Fibroblast of skin of left quadriceps (primary cell): ENCODE measurements around the gene PRKCA.

Experiments
- DNase-seq, 2 experiments: peaks; one replicate each; pipeline ENCODE4 v3.0.0-alpha.2; 2013; ENCODE audit warnings: low read depth in 2 of 2

PRKCA gene

DNA sequence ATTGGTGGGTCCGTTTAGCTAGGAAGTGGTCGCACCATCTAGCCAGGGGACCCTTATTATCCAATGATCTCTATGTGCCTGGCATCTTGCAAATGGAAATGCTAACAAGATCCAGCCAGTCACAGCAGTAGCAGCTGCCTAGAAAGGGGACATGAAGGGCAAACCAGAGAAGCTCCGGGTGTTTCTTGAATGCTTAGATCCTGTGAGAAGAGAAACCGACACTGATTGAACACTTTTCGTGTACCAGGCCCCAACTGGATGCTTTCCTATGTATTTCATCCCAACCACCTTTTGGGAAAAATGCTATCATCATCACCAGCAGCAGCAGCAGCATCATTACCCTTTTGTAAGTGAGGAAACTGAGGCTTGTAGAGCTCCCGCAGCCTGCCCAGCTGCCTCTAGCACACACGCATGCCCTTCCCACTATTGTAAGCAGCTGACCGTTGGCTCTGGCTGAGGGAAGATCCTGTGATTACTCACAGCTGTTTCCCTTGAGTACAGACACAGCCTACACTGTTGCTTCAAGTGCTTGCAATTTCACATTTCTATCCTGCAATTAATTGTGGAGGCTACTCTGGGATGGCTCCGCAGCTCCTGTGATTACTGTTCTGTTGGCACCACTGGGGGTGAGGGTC lies 351.8 kb downstream of the PRKCA start:
- DNase-seq: no peak

DNA sequence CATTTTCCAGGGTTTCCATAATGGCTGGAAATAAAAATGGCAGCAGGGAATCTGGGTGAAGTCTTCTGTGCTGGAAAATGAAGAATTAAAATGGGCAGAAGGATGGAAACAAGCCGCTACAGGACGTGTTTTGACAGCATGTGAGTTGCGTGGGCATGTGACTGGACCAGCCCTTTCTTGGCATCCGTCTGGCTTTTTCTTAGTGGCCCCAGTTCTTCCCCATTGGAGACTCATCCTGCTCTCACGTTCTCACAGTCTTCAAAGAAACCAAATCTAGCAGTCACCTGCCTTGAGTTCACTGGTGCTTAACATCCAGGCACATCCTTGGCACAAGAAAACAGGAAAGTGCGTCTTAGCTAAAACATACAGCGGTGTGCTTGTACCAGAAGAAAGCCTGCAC lies 352.4 kb downstream of the PRKCA start:
- no peak for DNase-seq

DNA sequence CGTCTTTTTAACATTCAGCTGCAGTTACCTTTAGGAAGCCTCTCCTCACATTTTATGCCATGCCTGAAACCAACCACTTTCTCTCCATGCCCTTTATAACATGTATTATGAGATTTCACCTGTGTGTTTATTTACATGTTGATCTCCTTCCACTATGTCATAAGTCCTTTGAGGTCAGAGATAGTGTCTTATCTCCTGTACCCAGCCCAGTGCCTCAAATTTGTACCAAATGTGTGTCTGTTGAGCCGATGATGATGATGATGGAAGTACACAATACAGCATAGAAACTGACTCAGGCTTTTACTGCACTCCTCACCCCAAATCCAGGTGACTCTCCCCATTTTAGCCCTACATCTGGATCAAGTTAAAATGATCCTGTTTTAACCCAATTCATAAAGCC lies 353.0 kb downstream of the PRKCA start:
- DNase-seq: no peak

DNA sequence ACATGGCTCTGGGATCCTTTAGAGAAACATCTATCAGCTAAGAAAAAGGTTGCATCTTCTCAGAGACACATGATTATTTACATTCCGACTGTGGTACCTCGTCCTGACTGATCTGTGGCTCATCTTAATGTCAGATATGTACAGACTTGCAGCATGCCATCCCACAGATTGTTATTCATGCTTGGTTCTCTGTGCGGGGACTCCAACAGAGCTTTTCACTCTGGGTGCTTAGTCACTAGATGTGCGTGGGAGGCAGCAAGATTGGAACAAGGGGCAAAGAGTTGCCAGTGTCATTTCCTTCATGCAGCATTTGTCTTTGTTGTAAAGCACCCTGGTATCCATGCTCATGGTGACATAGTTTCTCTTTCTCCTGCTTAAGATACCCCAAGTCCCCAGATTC lies 353.4 kb downstream of the PRKCA start:
- DNase-seq: no peak

DNA sequence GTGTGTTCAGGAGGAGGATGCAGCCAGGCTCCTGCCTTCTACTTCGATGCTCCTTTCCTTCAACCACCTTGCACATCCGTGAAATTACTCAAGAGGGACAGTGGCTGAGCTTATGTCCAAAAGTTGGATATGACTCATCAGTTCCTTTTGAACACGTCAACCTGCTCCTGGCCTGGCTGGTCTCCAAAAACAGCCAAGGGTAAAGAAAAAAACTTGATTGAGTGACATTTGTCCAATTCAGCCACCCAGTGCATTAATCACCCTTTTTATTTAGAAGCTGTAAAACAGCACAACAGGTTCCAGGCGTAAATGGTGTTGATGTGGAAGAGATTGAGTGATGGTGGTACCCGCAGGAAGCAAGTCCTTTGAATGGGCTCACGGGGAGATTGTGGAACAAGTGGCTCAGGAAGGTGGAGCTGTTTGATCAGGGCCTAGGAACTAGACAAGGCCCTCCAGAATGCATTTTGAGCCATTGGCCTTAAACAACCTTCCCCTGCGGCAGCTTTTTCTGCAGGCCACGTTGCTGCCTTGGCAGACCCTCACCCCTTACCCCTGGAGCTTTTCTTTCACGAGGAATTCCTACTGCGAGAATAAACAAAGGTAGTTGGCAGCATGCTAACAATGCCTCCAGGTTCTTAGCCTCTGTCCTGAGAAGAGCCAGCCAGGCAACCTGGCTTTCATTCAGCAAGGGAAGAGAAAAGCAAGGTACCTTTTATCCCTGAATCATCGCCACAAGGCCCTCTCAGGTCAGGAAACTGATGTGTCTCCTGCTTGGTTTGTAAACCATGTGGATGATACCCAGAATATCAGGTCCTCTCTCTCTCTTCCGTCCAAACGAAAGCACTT lies 359.2 kb downstream of the PRKCA start:
- no peak for DNase-seq

DNA sequence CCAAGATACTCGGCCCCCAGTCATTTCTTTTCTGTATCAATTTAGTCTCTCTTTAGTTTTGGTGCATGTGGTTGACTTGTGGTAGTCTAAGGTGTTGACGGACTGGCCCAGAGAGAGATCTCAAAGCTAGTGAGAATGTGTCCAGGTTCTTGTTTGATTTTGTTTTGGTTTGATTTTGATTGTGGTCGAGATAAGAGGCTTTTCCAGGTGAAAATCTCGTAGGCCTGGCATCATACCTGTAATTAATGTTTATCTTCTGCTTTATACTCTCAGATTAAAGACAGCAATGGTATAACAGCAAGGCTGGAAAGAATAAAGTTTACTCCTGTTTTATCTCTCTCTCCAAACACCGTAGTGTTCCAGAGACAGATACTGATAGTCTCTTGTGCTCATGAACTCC lies 360.1 kb downstream of the PRKCA start:
- DNase-seq: no peak

DNA sequence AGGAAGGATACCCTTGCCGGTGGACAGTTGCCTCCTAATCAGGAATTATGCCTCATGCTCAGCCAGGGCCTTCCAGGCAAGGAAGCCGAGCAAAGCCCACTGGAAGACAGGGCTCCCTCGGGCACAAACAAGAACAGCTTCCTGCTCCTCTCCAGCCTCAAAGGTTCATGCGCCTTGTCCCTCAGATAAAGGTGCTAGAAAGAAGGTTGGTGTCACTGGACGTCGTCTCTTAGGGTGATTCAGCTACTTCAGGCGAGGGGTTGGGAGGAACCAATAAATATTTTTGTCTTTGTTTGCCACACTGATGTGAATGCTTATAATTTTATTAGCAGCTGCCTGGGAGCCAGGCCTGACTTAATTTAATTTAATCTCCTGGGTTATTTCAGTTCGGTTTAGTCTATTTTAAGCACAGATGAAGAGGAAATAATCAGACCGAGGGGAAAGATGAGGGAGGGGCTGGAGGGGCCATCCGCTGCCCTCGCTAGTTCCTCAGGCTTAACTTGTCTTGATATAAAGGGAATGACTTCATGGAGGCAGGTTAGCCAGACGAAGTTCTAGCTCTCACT lies 360.7 kb downstream of the PRKCA start:
- DNase-seq: no peak

DNA sequence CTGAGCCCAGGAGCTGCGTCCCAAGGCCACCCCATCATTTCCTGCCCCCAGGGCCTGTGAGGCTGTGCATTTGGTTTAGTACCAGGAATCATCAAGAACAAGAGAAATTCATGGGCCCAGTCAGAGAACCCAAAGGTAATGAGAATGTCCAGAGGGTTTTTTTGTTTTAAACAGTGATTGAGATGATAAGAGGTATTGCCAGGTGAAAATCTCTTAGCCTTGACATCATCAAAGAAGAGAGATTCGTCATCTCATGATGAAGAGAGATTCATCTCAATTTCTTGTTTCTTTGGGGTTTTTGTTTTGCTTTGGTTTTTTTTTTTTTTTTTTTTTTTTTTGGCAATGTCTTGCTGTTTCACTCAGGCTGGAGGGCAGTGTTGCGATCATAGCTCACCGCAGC lies 361.9 kb downstream of the PRKCA start:
- DNase-seq: no peak

DNA sequence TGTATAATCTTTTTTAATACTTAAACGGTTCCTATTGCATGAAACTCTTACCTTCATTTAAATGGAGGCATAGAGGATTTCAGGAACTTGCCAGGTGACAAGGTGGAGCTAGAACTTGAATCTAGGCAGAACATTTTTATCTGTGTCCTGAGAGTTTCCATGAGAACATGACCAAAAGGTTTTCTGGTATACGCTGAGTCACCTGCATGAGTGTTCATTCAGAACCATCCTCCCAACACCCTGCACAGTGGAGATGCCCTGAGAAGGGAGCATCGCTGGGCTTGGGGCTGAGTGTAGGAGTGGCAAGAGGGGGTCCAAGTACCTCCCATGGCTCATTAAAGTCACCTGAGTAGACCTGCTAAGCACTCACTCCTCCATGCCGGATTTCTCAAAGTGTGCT lies 362.8 kb downstream of the PRKCA start:
- no peak for DNase-seq

DNA sequence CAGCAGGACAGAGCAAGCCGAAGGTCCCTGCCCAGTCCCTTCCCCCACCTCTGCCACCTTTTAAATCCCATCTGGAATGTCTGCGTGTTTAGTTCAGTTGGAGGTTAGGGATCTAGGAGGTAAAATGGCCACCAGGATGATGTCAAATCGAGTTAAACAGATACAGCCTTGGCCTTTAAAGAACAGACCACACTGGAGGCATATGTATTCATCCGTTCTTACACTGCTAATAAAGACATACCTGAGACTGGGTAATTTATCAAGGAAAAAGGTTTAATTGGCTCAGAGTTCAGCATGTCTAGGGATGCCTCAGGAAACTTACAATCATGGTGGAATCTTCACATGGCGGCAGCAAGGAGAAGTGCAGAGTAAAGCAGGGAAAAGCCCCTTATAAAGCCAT lies 364.7 kb downstream of the PRKCA start:
- no peak for DNase-seq

DNA sequence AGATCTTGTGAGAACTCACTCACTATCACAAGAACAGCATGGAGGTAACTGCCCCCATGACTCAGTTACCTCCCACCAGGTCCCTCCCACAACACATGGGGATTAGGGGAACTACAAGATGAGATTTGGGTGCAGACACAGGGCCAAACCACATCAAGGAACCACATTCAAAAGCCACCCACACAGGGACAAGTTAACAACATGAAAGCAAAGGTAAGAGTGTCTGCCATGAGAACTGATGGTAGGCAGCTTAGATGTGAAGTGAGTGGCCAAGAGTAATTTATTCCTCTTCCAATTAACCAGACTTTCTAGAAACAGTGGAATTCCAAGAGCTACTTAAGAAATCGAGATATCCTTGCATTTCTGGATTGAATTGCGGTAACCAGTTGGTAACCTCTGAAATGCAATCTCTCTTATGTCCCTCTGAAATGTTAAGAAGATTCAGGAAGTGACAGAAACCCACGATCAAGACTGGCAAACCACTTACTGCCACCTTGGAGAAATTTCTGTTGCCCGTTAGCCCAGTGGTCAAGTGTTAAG lies 365.1 kb downstream of the PRKCA start:
- DNase-seq: no peak

DNA sequence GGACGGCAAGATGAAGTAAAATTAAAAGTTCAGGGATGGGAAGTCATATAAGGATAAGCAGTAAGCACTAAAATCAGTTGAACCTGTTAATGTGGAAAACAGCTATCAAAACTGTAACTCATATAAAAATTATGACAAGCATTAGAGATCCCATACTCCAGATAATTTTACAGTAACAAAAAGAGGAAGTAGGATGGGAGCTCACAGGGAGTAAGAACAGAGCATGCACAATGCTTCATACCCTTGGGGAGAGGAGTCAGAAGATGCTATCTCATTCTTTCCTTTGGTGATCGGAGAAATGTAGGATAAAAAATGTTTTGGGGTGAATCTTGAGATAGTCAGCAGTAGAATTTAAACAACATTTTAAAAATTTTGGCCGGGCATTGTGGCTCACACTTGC lies 367.8 kb downstream of the PRKCA start:
- DNase-seq: no peak

DNA sequence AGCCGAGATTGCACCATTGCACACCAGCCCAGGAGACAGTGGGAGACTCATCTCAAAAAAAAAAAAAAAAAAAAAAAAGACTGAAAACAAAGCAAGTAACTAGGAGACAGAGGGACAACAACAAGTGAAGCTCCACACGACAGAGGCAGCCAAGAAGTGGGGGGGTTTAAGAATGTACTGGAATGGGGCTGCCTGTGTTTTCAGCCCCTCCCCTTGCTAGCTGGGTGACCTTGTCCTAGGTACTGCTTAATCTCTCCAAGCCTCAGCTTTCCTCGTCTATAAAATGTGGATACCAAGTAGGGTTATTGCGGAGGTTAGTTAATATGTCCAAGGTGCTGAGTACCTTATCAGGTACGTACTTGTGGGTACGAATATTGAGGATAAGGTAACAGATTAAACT lies 368.7 kb downstream of the PRKCA start:
- no peak for DNase-seq

DNA sequence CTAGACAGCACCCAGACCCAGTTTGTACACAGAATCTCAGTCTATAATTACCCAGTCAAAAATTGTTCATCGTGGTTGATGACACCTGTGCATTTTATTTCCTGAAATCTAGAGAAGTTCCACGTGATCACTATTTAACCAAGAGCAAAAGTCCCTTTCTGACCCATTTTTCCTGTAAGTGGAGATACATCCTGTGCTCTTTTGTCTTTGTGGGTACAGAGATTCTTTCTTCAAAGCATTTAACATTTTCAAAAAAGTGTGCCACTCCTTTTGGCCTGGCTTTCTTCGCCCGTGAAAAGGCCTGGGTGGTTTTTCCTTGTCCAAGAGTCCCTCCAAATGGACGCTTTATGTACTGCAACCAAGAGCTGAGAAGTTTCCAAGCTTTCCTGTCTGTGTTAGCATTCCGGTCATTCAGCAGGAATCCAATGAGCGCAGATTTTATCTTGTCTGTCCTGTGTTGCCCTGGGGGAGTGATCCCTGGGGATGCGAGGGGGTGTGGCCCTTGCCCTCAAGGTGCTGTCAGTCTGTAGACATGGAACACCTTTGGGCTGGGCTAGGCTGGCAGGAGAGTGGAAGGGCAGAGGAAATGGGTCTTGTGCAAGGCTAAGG lies 371.4 kb downstream of the PRKCA start:
- peak; percentile 40 to 46 for DNase-seq

DNA sequence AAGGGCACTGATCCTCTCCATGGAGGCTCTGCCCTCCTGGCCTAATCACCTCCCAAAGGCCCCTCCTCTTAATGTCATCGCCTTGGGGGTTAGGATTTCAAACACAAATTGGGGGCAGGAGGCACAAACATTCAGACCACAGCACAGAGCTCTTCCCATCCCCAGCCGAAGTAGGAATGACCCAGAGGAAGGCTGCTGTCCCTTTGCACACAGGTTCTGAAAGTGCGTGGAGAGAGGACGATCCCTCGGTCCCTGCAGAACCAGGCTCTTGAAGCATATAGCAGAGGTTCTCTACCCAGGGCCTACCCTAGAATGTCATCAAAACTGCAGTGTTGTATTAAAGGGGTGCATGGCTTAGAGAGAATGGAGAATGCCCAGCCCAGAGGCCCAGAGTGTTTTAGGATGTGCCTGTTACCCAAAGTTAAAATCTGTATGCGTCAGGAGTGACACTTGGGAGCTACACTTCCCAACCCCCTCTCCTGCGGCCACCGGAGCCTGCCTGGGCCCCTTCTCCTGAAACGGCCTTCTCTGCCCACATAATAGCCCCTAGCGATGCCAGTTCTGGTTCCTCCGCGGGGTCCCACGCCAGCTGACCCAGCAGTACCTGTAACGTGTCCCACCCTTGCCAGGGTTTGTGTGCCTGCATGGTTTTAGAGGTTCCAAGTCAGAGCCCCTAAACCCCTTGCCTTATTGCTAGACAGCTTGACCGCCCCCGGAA lies 373.0 kb downstream of the PRKCA start:
- no peak for DNase-seq

DNA sequence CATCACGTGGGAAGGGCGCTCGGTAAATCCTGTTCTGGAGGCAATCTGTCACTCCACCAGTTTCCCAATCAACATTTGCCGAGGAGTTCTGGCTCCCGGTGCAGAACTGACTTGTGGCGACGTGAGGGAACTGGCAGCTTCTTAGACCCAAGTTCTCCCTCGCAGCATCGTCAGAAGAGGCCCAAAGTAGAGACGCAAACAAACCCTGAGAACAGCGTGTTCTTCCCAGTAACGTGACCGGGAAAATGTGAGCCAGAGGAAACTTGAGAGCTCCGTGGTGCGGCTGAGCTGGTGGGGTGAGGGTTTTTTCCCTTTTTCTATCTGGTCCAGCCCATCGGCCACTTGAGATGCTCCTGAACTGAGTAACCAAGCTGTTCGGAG lies 373.6 kb downstream of the PRKCA start:
- no peak for DNase-seq

DNA sequence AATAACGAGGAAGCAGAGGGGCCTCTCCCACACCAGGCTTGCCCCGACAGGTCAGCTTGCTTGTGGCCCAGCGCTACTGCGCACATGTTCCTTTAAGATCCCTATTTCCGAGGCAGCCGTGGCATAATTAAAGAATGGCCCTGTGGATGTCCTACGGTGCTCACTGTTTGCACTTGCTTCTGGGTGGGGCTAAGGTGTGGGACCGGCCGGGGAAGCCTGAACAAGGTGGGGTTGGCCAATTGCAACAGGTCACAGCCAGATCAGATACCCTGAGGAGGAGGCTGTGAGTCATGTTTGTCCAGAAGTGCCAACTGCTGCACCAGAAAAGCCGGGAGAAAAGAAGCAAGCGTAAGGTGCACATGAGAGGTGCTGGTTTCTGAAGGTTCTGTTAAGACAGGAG lies 374.0 kb downstream of the PRKCA start:
- no peak for DNase-seq

DNA sequence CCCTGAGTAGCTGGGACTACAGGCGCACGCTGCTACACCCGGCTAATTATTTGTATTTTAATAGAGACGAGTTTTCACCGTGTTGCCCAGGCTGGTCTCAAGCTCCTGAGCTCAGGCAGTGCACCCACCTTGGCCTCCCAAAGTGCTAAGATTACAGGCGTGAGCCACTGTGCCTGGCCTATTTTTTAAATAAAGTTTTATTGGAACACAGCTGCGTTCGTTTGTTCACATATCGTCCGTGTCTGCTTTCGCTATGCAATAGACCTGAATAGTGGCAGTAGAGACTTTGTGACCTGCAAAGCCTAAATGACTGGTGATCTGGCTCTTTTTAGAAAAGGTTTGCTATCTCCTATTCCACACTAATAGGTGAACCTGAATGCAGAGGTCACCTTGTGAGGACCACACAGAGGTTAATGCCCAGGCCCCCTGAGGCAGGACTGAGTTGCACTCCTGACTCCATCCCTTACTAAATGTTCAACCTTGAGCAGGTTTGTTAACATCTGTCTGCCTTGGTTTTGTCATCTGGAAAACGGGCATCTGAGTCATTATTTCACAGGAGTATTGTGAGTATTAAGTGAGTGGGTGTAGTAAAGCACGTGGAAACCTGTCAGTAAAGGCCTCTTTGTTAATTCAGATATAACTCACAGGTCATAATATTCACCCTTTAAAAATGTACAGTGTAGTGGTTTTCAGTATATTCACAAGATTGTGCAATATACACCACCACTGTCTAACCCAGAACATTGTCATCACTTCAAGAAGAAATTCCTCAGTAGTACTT lies 375.0 kb downstream of the PRKCA start:
- DNase-seq: peak; percentile 80 to 83

DNA sequence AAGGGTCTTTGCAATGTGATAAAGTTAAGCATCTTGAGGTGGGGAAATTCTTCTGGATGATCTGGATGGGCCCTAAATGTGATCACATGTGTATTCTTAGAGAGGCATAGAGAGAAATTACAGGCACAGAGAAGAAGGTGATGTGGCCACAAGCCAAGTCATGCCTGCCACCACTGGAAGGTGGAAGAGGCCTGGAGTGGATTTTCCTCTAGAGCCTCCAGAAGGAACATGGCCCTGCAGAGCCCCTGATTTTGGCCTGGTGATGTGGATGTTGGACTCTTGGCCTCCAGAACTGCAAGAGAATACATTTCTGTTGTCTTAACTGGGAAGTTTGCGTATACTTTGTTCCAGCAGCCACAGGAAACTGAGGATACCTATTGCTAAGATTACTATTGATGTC lies 375.6 kb downstream of the PRKCA start:
- no peak for DNase-seq

DNA sequence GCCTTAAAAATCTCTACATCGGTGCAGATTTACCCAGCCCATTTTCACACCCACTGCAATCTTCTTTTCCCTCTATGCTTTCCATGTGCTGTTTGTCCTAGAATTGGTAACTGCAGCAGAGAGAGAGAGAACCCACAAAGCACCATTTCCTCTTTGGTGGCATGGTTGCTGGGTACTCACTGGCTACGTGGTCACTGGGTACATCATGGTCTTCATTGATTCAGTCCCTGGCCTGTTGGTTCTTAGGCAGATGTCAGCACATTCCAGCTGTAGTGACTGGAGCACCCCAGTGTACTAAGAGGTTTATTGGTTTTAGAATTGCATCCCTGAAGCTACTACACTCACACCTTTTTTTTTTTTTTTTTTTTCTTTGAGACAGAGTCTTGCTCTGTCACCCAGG lies 376.4 kb downstream of the PRKCA start:
- DNase-seq: no peak
